ENCODE measurements around the gene WNT3. TPM values are rescaled to one million over a fixed set of nuclear protein-coding genes. Genes with fewer than 3 reads are reported as not detected.

The WNT3 gene
- total and polyA plus RNA-seq, 10 of the 15 experiments (the other 5 are each of a cell fraction or from before 2014, with no cell fraction given), result 0.01 to 0.03 TPM; not detected in 8

DNA sequence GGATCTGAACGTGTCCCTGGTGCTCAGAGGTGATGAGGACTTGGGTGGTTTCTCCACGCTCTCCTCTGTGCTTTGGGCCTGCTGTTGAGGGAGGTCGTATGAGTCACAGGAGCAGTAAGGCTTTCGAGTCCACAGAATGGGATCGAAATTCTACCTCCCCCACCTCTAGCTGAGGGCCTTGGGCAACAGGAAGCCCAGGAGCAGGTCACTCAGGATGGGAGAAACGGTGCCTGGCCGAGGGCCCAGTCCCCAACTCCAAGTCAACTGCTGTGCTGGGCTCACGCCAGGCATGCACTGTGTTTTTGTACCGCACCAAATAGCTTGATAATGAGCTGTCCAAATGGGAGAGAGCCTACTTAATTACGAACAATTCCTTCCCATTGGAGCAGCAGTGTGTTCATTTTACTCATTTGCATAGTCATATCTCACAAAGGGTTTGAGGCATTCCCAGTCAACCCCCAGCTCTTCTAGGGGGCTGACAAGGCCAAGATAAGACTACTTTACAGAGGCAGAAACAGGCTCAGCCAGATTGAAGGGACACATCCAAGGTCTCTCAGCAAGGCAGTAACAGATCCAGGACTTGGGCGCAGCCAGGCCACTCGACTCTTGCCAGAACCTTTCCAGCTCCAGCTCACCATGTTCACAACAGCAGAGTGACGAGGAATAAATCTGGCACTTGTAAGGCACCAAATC is 53.6 kb downstream of the WNT3 start (continued):
- TF ChIP-seq, protein P1, sequence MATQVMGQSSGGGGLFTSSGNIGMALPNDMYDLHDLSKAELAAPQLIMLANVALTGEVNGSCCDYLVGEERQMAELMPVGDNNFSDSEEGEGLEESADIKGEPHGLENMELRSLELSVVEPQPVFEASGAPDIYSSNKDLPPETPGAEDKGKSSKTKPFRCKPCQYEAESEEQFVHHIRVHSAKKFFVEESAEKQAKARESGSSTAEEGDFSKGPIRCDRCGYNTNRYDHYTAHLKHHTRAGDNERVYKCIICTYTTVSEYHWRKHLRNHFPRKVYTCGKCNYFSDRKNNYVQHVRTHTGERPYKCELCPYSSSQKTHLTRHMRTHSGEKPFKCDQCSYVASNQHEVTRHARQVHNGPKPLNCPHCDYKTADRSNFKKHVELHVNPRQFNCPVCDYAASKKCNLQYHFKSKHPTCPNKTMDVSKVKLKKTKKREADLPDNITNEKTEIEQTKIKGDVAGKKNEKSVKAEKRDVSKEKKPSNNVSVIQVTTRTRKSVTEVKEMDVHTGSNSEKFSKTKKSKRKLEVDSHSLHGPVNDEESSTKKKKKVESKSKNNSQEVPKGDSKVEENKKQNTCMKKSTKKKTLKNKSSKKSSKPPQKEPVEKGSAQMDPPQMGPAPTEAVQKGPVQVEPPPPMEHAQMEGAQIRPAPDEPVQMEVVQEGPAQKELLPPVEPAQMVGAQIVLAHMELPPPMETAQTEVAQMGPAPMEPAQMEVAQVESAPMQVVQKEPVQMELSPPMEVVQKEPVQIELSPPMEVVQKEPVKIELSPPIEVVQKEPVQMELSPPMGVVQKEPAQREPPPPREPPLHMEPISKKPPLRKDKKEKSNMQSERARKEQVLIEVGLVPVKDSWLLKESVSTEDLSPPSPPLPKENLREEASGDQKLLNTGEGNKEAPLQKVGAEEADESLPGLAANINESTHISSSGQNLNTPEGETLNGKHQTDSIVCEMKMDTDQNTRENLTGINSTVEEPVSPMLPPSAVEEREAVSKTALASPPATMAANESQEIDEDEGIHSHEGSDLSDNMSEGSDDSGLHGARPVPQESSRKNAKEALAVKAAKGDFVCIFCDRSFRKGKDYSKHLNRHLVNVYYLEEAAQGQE (IDR thresholded peaks at IDR 0.05; ENCODE audit: low read depth, low read length), result no peak
- no peak for TF ChIP-seq HDGF (IDR thresholded peaks at IDR 0.05)
- no peak for TF ChIP-seq ZNF384 (IDR thresholded peaks at IDR 0.05; ENCODE audit: borderline replicate concordance, low read depth, low read length)
- TF ChIP-seq, protein P2, sequence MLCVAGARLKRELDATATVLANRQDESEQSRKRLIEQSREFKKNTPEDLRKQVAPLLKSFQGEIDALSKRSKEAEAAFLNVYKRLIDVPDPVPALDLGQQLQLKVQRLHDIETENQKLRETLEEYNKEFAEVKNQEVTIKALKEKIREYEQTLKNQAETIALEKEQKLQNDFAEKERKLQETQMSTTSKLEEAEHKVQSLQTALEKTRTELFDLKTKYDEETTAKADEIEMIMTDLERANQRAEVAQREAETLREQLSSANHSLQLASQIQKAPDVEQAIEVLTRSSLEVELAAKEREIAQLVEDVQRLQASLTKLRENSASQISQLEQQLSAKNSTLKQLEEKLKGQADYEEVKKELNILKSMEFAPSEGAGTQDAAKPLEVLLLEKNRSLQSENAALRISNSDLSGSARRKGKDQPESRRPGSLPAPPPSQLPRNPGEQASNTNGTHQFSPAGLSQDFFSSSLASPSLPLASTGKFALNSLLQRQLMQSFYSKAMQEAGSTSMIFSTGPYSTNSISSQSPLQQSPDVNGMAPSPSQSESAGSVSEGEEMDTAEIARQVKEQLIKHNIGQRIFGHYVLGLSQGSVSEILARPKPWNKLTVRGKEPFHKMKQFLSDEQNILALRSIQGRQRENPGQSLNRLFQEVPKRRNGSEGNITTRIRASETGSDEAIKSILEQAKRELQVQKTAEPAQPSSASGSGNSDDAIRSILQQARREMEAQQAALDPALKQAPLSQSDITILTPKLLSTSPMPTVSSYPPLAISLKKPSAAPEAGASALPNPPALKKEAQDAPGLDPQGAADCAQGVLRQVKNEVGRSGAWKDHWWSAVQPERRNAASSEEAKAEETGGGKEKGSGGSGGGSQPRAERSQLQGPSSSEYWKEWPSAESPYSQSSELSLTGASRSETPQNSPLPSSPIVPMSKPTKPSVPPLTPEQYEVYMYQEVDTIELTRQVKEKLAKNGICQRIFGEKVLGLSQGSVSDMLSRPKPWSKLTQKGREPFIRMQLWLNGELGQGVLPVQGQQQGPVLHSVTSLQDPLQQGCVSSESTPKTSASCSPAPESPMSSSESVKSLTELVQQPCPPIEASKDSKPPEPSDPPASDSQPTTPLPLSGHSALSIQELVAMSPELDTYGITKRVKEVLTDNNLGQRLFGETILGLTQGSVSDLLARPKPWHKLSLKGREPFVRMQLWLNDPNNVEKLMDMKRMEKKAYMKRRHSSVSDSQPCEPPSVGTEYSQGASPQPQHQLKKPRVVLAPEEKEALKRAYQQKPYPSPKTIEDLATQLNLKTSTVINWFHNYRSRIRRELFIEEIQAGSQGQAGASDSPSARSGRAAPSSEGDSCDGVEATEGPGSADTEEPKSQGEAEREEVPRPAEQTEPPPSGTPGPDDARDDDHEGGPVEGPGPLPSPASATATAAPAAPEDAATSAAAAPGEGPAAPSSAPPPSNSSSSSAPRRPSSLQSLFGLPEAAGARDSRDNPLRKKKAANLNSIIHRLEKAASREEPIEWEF (IDR thresholded peaks at IDR 0.05; ENCODE audit: insufficient replicate concordance, low read depth, low read length), result no peak
- TF ChIP-seq STAT3 (IDR thresholded peaks at IDR 0.05; ENCODE audit: low read depth, low read length), result no peak
- TF ChIP-seq POLR2A (IDR thresholded peaks at IDR 0.05; ENCODE audit: low read depth, low read length), result no peak
- no peak for TF ChIP-seq SREBF1 (IDR thresholded peaks at IDR 0.05; ENCODE audit: low read length)

Data from GM12878 (cell line).